Vagina (tissue), 2 donors: ENCODE results near the gene SMURF2. TPM values are rescaled to one million over a fixed set of nuclear protein-coding genes. Genes with fewer than 3 reads are reported as not detected.

ENCODE experiments used
- DNase-seq, 2 donors: peaks; one replicate each; pipeline ENCODE4 v3.0.0-alpha.2; 2017; ENCODE audit errors: extremely low spot score in 2 of 2
- H3K27ac ChIP-seq: fragments of 200-600 bp; sonication (generic); one replicate; pipeline ENCODE4 v1.5.1; 2019
- H3K27me3 ChIP-seq: fragments of 200-600 bp; sonication (generic); one replicate; pipeline ENCODE4 v1.5.1; 2019
- H3K36me3 ChIP-seq, 2 donors: fragments of 200-600 bp; sonication (generic); one replicate each; pipeline ENCODE4 v1.5.1; 2017 to 2019
- H3K4me1 ChIP-seq: fragments of 200-600 bp; sonication (generic); one replicate; pipeline ENCODE4 v1.5.1; 2019
- H3K4me3 ChIP-seq, 2 donors: fragments of 200-600 bp; sonication (generic); 1 replicate in 1 of 2; 2 replicates in 1 of 2; pipeline ENCODE4 v1.5.1; 2016 to 2019
- H3K9me3 ChIP-seq: fragments of 200-600 bp; sonication (generic); one replicate; pipeline ENCODE4 v1.5.1; 2019
- POLR2A ChIP-seq, 2 donors: fragments of 450-650 bp; IDR thresholded peaks; one replicate each; pipeline ENCODE4 v1.6.1; 2017; ENCODE audit warnings: antibody characterized with exemption in 2 of 2, mild to moderate bottlenecking in 2 of 2, moderate library complexity in 2 of 2
- POLR2AphosphoS5 ChIP-seq, 2 donors: sonication (generic); formaldehyde crosslinking; IDR thresholded peaks; one replicate each; pipeline ENCODE4 v1.9.0; 2017; ENCODE audit warnings: antibody characterized with exemption in 2 of 2, mild to moderate bottlenecking in 2 of 2, low read depth in 1 of 2; ENCODE audit not compliant: insufficient read depth in 1 of 2
- intact Hi-C: fragments of 100-400 bp; cut with DNase I; formaldehyde crosslinking; loops from one replicate; pipeline ENCODE4 v1.15.1; 2023
- total RNA-seq: library from RNA; depleted of rRNA; stranded (reverse); fragments of >200 nt; gene quantifications from one replicate; pipeline ENCODE4 v1.2.3, GENCODE V29; 2016
- TF ChIP-seq, protein P1 (sequence below), 3 experiments: fragments of 450-650 bp in 2 of 3; fragments of 200-600 bp in 1 of 3; sonication (generic) in 1 of 3; IDR thresholded peaks; one replicate each; pipeline ENCODE4 v1.5.1; 2017 to 2019; ENCODE audit warnings: antibody characterized with exemption in 3 of 3, mild to moderate bottlenecking in 2 of 3, moderate library complexity in 2 of 3

SMURF2 gene
- total RNA-seq, 1 donor from 2014 or later, result 19.9 TPM

DNA sequence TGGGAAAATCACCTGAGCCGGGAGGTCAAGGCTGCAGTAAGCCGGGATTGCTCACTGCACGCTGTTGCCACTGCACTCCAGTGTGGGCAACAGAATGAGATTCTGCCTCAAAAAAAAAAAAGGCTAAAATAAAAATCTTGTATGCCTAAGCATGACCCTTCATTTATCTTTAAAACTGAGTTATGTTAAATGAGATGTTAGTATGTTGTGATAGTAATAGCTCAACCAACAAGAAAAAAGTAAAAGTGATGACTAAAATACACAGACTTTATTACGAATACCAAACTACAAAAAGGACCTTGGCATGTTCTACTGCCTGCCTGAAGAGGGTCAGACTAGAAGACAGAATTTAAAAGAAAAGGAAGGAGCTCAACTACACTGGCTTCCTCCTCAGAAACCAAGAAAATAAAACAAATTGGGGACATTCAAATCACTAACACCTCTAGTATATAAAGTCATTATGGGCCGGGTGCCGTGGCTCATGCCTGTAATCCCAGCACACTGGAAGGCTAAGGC, 4.4 kb downstream of the SMURF2 start:
- Histone ChIP-seq H3K9me3 (no peaks in the 10 kb centered on the region), H3K27ac (no peak overlapping the region), H3K36me3 (no peaks in the 10 kb centered on the region), H3K4me3 (no peak overlapping the region), H3K27me3 (no peaks in the 10 kb centered on the region), H3K4me1 (peaks cover 53% of the 10 kb centered on the region)
- DNase-seq, result no peak
- intact Hi-C loops, result no loop called here
- TF ChIP-seq, protein P1, sequence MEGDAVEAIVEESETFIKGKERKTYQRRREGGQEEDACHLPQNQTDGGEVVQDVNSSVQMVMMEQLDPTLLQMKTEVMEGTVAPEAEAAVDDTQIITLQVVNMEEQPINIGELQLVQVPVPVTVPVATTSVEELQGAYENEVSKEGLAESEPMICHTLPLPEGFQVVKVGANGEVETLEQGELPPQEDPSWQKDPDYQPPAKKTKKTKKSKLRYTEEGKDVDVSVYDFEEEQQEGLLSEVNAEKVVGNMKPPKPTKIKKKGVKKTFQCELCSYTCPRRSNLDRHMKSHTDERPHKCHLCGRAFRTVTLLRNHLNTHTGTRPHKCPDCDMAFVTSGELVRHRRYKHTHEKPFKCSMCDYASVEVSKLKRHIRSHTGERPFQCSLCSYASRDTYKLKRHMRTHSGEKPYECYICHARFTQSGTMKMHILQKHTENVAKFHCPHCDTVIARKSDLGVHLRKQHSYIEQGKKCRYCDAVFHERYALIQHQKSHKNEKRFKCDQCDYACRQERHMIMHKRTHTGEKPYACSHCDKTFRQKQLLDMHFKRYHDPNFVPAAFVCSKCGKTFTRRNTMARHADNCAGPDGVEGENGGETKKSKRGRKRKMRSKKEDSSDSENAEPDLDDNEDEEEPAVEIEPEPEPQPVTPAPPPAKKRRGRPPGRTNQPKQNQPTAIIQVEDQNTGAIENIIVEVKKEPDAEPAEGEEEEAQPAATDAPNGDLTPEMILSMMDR (IDR thresholded peaks at IDR 0.05), result no peak
- no peak for TF ChIP-seq POLR2AphosphoS5 (IDR thresholded peaks at IDR 0.05; ENCODE audit: insufficient read depth in 1 of 2, low read depth in 1 of 2)
- no peak for TF ChIP-seq POLR2A (IDR thresholded peaks at IDR 0.05)

DNA sequence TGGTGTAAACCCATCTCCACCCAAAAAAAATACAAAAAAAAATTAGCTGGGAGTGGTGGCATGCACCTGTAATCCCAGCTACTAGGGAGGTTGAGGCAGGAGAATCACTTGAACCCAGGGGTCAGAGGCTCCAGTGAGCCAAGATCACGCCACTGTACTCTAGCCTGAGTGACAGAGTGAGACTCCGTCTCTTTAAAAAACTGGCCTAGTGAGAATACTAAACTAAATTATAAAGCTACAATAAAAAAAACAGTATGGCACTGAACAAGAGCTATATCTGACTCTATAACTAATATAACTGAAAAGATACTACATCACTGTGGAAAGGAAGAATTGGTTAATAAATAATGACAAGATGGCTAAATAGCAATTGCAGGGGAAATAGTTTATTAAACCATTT, 6.4 kb downstream of the SMURF2 start:
- Histone ChIP-seq H3K9me3 (no peaks in the 10 kb centered on the region), H3K4me1 (peaks cover 50% of the 10 kb centered on the region), H3K27ac (no peak overlapping the region), H3K4me3 (no peak overlapping the region), H3K27me3 (no peaks in the 10 kb centered on the region), H3K36me3 (no peaks in the 10 kb centered on the region)
- intact Hi-C loops, result no loop called here
- DNase-seq, result no peak
- TF ChIP-seq POLR2AphosphoS5 (IDR thresholded peaks at IDR 0.05; ENCODE audit: insufficient read depth in 1 of 2, low read depth in 1 of 2) (no peak), POLR2A (IDR thresholded peaks at IDR 0.05) (no peak)
- TF ChIP-seq, protein P1 (IDR thresholded peaks at IDR 0.05), result no peak

DNA sequence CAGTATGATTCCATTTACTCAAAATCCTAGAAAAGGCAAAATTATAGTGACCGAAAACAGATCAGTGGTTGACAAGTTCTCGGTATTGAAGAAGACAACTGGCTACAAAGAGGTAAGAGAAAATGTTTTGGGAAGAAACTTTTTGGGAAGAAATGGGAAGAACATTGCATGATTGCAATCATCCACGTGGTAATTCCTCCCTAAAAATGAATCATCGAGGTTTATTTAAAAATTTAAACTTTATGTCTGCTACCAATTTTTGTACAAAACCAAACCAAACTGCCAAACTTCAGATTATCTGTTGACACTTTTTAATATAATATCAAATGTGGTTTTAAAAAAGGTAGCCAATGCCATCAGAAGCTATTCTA, 8.1 kb downstream of the SMURF2 start:
- Histone ChIP-seq H3K36me3 (no peaks in the 10 kb centered on the region), H3K27ac (no peak overlapping the region), H3K4me1 (peaks cover 38% of the 10 kb centered on the region), H3K9me3 (no peaks in the 10 kb centered on the region), H3K27me3 (no peaks in the 10 kb centered on the region), H3K4me3 (no peak overlapping the region)
- TF ChIP-seq POLR2AphosphoS5 (IDR thresholded peaks at IDR 0.05; ENCODE audit: insufficient read depth in 1 of 2, low read depth in 1 of 2) (no peak), POLR2A (IDR thresholded peaks at IDR 0.05) (no peak)
- TF ChIP-seq, protein P1 (IDR thresholded peaks at IDR 0.05), result no peak
- no peak for DNase-seq
- intact Hi-C loops, result no loop called here

DNA sequence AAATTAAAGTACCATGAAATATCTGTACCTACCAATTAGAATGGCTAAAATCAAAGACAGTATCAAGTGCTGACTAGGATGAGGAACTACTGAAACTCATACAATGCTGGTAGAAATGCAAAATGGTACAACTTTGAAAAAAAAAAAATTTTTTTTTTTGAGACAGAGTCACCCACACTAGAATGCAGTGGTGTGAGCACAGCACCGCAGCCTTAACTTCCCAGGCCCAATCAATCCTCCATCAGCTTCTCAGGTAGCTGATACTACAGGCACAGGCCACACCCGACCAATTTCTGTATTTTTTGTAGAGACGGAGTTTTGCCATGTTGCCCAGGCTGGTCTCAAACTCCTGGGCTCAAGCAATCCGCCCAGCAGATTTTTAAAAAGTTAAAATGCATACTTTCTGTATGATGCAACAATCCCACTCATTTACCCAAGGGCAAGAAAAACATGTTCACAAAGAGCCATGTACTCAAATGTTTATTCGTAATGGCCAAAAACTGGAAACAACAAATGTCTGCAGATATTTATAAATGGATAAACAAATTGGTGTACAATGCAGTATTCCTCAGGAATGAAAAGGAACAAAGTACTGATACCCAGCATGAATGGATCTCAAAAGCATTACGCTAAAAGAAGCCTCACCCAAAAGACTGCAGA, 8.7 kb downstream of the SMURF2 start:
- Histone ChIP-seq H3K4me1 (peaks cover 35% of the 10 kb centered on the region), H3K4me3 (no peak overlapping the region), H3K36me3 (no peaks in the 10 kb centered on the region), H3K9me3 (no peaks in the 10 kb centered on the region), H3K27ac (no peak overlapping the region), H3K27me3 (no peaks in the 10 kb centered on the region)
- no peak for DNase-seq
- intact Hi-C loops, result no loop called here
- TF ChIP-seq POLR2A (IDR thresholded peaks at IDR 0.05) (no peak), POLR2AphosphoS5 (IDR thresholded peaks at IDR 0.05; ENCODE audit: insufficient read depth in 1 of 2, low read depth in 1 of 2) (no peak)
- TF ChIP-seq, protein P1 (IDR thresholded peaks at IDR 0.05), result no peak

DNA sequence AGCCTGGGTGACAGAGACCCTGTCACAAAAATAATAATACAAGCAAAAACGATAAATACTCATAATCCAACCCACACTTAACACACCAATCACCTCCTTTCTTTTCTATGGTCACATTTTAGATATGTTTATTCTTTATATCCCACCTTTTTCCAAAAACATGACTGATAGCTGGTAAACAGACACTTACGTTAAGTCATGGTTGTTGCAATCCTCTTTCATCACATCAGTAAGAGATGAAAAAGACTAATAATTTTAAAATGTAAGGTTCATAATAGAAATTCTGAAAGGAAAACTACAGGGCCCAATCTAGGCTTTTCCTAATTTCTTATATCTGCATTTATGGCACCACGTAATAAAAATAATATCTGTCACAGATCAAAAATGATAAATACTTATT, 10.2 kb downstream of the SMURF2 start:
- intact Hi-C loops, result no loop called here
- Histone ChIP-seq H3K27me3 (no peaks in the 10 kb centered on the region), H3K4me3 (no peak overlapping the region), H3K4me1 (peaks cover 21% of the 10 kb centered on the region), H3K9me3 (no peaks in the 10 kb centered on the region), H3K27ac (no peak overlapping the region), H3K36me3 (no peaks in the 10 kb centered on the region)
- DNase-seq, result no peak
- TF ChIP-seq POLR2A (IDR thresholded peaks at IDR 0.05) (no peak), POLR2AphosphoS5 (IDR thresholded peaks at IDR 0.05; ENCODE audit: insufficient read depth in 1 of 2, low read depth in 1 of 2) (no peak)
- TF ChIP-seq, protein P1 (IDR thresholded peaks at IDR 0.05), result no peak
